OCI-LY7 (cell line): ENCODE measurements around the gene FAM174C. TPM values are rescaled to one million over a fixed set of nuclear protein-coding genes. Genes with fewer than 3 reads are reported as not detected.

Source experiments
- BruUV-seq: library from RNA; stranded (reverse); fragments of 400-500 nt; replicated peaks from 2 replicates; lab custom pipeline; 2021; lab: Mats Ljungman, UMichigan
- CTCF ChIA-PET: fragments of 300-600 bp; sonication (Branson Sonifier 250); formaldehyde crosslinking; loops from one replicate; lab custom pipeline; 2022; ENCODE audit warnings: antibody characterized with exemption; ENCODE audit not compliant: unreplicated experiment; lab: Charles Lee
- POLR2A ChIA-PET: fragments of 300-600 bp; sonication (Branson Sonifier 250); formaldehyde crosslinking; loops from one replicate; lab custom pipeline; 2022; ENCODE audit warnings: antibody characterized with exemption; lab: Charles Lee
- DNase-seq: peaks from one replicate; pipeline ENCODE4 v3.0.0-alpha.2; 2015; ENCODE audit warnings: low spot score
- H2AFZ ChIP-seq: fragments of 200-600 bp; sonication (generic), shearing (Covaris generic); 2 replicates; pipeline ENCODE4 v1.6.1; 2014; ENCODE audit warnings: mild to moderate bottlenecking, antibody characterized with exemption, low read length, moderate library complexity
- H3K27ac ChIP-seq: fragments of 200-600 bp; sonication (generic); 2 replicates; pipeline ENCODE4 v1.5.1; 2014; ENCODE audit warnings: mixed run types, low read depth, mild to moderate bottlenecking, moderate library complexity, low read length, inconsistent platforms; ENCODE audit not compliant: poor library complexity, severe bottlenecking
- H3K36me3 ChIP-seq: fragments of 200-600 bp; sonication (generic); 2 replicates; pipeline ENCODE4 v1.6.1; 2014; ENCODE audit warnings: mild to moderate bottlenecking, antibody characterized with exemption, low read length, moderate library complexity, mixed read lengths; ENCODE audit not compliant: insufficient read depth
- H3K4me1 ChIP-seq: fragments of 200-600 bp; sonication (generic); 2 replicates; pipeline ENCODE4 v1.5.1; 2014; ENCODE audit warnings: mild to moderate bottlenecking, low read length; ENCODE audit not compliant: insufficient read depth, poor library complexity, severe bottlenecking
- H3K4me2 ChIP-seq: fragments of 200-600 bp; sonication (generic); 2 replicates; pipeline ENCODE4 v1.6.1; 2014; ENCODE audit warnings: mild to moderate bottlenecking, low read length
- H3K4me3 ChIP-seq: fragments of 200-600 bp; sonication (generic); 2 replicates; pipeline ENCODE4 v1.5.1; 2014; ENCODE audit warnings: mild to moderate bottlenecking, low read depth, low read length; ENCODE audit not compliant: poor library complexity, severe bottlenecking
- H3K79me2 ChIP-seq: fragments of 200-600 bp; sonication (generic); 2 replicates; pipeline ENCODE4 v1.6.1; 2016; ENCODE audit warnings: low read depth, mild to moderate bottlenecking, low read length, moderate library complexity, mixed read lengths; ENCODE audit not compliant: insufficient read depth
- H3K9me2 ChIP-seq: fragments of 200-600 bp; sonication (generic); 2 replicates; pipeline ENCODE4 v1.6.1; 2016; ENCODE audit warnings: mild to moderate bottlenecking, low read length, mixed read lengths; ENCODE audit not compliant: insufficient read depth
- H3K9me3 ChIP-seq: fragments of 200-600 bp; sonication (generic); 2 replicates; pipeline ENCODE4 v1.6.1; 2014; ENCODE audit warnings: mild to moderate bottlenecking, mixed run types, low read length, mixed read lengths
- H4K20me1 ChIP-seq: fragments of 200-600 bp; sonication (generic); 2 replicates; pipeline ENCODE4 v1.6.1; 2014; ENCODE audit warnings: mild to moderate bottlenecking, antibody characterized with exemption, low read length, moderate library complexity, mixed read lengths; ENCODE audit not compliant: insufficient read depth
- EZH2phosphoT487 ChIP-seq: fragments of 200-600 bp; sonication (generic); IDR thresholded peaks from 2 replicates; pipeline ENCODE4 v1.6.1; 2018; ENCODE audit warnings: low read depth, borderline replicate concordance, mild to moderate bottlenecking, mixed run types, antibody characterized with exemption, low read length, moderate library complexity, mixed read lengths
- intact Hi-C: fragments of 100-400 bp; cut with micrococcal nuclease; formaldehyde crosslinking; loops from one replicate; pipeline ENCODE4 v1.10.0; 2022; ENCODE audit not compliant: unreplicated experiment
- total RNA-seq, 2 experiments: library from RNA; depleted of rRNA in 1 of 2; stranded (reverse); fragments of >200 nt in 1 of 2; shearing (Covaris generic) in 1 of 2; gene quantifications; 2 replicates each; pipeline ENCODE4 v1.2.3, GENCODE V29; 2014 to 2022
- TF ChIP-seq, protein P1 (sequence below): fragments of 200-600 bp; sonication (generic); conservative IDR thresholded peaks from 2 replicates; pipeline ENCODE4 v1.5.1; 2014; ENCODE audit warnings: mild to moderate bottlenecking, antibody characterized with exemption, low read length, moderate library complexity, mixed read lengths

FAM174C gene
- total RNA-seq, 2 experiments from 2014 or later: 53.2 to 81.5 TPM

DNA sequence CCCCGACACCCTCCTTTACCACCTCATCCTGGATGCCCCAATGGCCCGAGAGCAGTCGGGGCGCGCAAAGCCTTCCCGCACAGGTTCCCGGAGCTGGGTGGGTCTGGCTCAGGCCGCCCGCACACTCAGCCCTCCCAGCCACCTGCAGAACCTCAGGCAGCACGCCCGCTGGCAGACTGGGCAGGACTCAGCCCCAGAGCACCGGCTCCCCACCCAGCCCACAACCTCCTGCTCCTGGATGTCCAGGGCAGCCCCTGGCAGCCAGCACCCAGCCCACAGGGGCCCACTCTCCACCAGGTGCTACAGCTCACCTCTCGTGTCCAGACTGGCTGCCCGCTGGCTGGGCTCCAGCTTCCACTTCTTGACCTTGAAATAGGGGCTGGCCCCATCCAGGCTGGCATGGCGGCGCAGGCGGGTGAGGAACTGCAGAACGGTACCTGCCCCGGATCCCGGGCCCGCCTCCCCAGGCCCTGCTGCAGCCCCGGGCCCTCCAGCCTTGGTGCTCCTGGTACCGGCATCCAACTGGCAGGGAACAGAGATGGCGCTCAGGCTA lies 42.1 kb upstream of the FAM174C start:
- no peaks in the 10 kb centered on the region for H4K20me1 ChIP-seq
- no peaks in the 10 kb centered on the region for H3K79me2 ChIP-seq
- no peaks in the 10 kb centered on the region for H3K9me2 ChIP-seq
- intact Hi-C loops: no loop called here
- no peak overlapping the region for H3K4me2 ChIP-seq
- no TSS peak for BruUV-seq
- no peak for DNase-seq
- peaks cover 2% of the 10 kb centered on the region for H3K36me3 ChIP-seq
- no peaks in the 10 kb centered on the region for H3K4me1 ChIP-seq
- no peak overlapping the region for H3K27ac ChIP-seq
- no peaks in the 10 kb centered on the region for H3K9me3 ChIP-seq
- no peak overlapping the region for H3K4me3 ChIP-seq
- POLR2A ChIA-PET: no interaction called here
- CTCF ChIA-PET: no interaction called here
- TF ChIP-seq, protein P1, sequence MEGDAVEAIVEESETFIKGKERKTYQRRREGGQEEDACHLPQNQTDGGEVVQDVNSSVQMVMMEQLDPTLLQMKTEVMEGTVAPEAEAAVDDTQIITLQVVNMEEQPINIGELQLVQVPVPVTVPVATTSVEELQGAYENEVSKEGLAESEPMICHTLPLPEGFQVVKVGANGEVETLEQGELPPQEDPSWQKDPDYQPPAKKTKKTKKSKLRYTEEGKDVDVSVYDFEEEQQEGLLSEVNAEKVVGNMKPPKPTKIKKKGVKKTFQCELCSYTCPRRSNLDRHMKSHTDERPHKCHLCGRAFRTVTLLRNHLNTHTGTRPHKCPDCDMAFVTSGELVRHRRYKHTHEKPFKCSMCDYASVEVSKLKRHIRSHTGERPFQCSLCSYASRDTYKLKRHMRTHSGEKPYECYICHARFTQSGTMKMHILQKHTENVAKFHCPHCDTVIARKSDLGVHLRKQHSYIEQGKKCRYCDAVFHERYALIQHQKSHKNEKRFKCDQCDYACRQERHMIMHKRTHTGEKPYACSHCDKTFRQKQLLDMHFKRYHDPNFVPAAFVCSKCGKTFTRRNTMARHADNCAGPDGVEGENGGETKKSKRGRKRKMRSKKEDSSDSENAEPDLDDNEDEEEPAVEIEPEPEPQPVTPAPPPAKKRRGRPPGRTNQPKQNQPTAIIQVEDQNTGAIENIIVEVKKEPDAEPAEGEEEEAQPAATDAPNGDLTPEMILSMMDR: no peak
- no peak for TF ChIP-seq EZH2phosphoT487
- no peak overlapping the region for H2AFZ ChIP-seq

DNA sequence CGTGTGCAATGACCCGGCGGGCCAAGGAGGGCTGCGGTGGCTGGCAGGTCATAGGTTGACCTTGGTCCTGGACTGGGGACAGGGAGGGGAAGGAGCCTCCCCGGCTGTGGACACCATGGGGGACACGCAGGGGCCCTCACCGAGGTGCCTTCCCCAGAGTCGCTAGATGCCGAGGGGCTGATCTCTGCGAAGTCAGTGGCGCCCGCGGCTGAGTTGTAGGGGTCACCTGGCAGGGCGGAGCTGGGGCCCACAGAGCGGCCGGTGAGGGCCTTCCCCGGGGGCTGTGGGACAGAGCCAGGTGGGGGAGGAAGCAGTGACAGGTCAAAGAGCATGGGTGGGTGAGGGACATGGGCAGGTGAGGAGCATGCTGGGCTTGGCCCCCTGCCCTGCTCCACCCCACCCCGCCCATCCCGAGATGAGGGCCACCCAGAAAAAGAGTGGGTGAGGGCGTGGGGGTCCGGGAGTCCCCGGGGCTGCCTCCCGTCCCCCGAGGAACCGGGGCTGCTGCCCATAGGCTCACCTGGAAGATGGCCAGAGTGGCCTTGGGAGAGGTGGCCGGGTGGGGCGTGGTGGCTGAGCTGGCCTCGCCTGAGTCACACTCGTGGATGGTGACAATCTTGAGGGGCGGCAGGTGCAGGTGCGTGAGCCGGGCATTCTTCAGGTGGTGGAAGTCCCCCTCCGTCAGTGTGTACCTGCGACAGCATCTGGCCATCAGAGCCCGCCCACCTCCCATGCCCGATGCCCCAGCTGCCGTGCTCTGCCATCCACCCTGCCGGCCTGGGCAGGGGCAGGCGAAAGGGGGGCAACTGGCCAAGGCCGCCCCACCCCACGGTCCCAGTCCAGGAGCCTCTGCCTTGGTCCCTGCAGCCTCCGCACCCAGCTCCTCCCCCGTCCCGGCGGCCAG lies 41.0 kb upstream of the FAM174C start:
- ChIA-PET POLR2A (no interaction called here), CTCF (no interaction called here)
- intact Hi-C loops: no loop called here

More for the DNA sequence above, 41.0 kb upstream of the FAM174C start:
- Histone ChIP-seq H3K4me3 (no peak overlapping the region), H3K4me1 (no peaks in the 10 kb centered on the region), H3K36me3 (no peaks in the 10 kb centered on the region), H3K4me2 (no peak overlapping the region), H3K9me2 (no peaks in the 10 kb centered on the region), H2AFZ (no peak overlapping the region), H3K79me2 (no peaks in the 10 kb centered on the region), H4K20me1 (no peaks in the 10 kb centered on the region), H3K9me3 (no peaks in the 10 kb centered on the region), H3K27ac (no peak overlapping the region)
- BruUV-seq: no TSS peak
- DNase-seq: no peak
- no peak for TF ChIP-seq EZH2phosphoT487
- TF ChIP-seq, protein P1: no peak
